ENCODE data around the gene PTPRD. TPM values are rescaled to one million over a fixed set of nuclear protein-coding genes. Genes with fewer than 3 reads are reported as not detected.

Gene PTPRD
- total RNA-seq, 1 experiment from 2014 or later: not detected

DNA sequence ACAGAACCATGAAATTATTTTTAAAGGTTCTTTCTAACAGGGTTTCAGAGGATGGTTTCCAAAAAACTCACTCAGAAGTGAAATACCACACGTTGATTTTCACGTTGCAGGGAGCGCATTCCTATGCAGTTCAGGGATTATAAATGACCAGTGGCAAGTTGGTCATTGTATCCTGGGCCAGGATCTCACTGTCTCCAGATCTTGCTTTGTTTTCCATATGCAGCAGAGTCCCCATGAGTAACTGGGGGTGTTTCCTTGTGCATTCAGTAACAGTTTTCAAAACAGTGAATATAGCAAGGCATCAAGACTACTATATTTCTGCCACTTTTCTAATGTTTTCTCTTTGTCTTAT lies 1748.3 kb downstream of the PTPRD start:
- ATAC-seq (no peak), DNase-seq (ENCODE audit: low read depth, low spot score) (no peak)
- TF ChIP-seq TCF7L2 (IDR thresholded peaks at IDR 0.05; ENCODE audit: low read depth, low read length) (no peak), POLR2AphosphoS5 (IDR thresholded peaks at IDR 0.05; ENCODE audit: low read depth, low read length) (no peak)
- intact Hi-C loops (cut with micrococcal nuclease; ENCODE audit: unreplicated experiment): no loop called here
- no peaks in the 10 kb centered on the region for H3K36me3 ChIP-seq (ENCODE audit: control insufficient read depth, insufficient read depth, low read length)
- H3K9me3 ChIP-seq (ENCODE audit: control insufficient read depth, insufficient read depth, low read depth, low read length): no peaks in the 10 kb centered on the region
- BruUV-seq (replicated peaks): no TSS peak
- H3K27ac ChIP-seq (ENCODE audit: low read length): no peak overlapping the region
- no peak overlapping the region for H3K4me3 ChIP-seq (ENCODE audit: low read depth in 2 of 2, low read length in 2 of 2)
- POLR2A ChIA-PET: no interaction called here
- H3K27me3 ChIP-seq (ENCODE audit: control insufficient read depth, insufficient read depth, low read length): no peaks in the 10 kb centered on the region
- CTCF ChIA-PET: no interaction called here
- in situ Hi-C loops (cut with HindIII; ENCODE audit: low pct_unique_long_range_greater_than_20kb, low sequenced_read_pairs): no loop called here
- H3K4me1 ChIP-seq (ENCODE audit: control insufficient read depth, insufficient read depth, low read length): no peaks in the 10 kb centered on the region

DNA sequence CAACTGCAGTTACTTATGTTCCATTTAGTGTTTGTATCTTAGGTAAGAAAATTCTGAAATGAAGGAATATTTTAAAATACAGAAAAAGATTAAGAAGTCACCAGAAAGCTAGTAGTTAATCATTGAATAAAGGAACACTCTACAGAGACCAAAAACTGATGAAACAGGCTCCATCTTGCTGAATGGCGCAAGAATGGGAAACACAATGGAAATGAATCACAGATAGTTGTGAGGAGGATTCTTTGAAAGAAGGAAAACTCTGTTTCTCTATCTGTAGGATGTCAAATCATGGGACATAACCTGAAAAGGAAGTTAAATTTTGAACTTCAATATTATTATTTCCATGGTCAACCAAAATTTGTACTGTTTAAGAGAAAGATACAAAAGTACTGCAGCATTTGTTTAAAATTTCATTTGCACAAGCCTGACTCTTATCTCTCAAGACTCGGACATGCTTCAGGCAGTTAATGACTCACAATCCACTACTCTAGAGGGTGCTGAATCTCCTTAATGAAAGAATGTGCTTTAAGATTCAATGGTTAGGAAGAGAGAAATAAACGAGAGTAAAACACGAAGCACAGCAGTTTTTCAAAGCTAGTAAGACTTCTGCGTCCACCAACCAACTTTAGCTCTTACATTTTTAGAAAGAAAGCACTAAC lies 1748.8 kb downstream of the PTPRD start:
- no TSS peak for BruUV-seq (replicated peaks)
- in situ Hi-C loops (cut with HindIII; ENCODE audit: low pct_unique_long_range_greater_than_20kb, low sequenced_read_pairs): no loop called here
- Histone ChIP-seq H3K9me3 (ENCODE audit: control insufficient read depth, insufficient read depth, low read depth, low read length) (no peaks in the 10 kb centered on the region), H3K27ac (ENCODE audit: low read length) (no peak overlapping the region), H3K36me3 (ENCODE audit: control insufficient read depth, insufficient read depth, low read length) (no peaks in the 10 kb centered on the region), H3K4me1 (ENCODE audit: control insufficient read depth, insufficient read depth, low read length) (no peaks in the 10 kb centered on the region), H3K4me3 (ENCODE audit: low read depth in 2 of 2, low read length in 2 of 2) (no peak overlapping the region), H3K27me3 (ENCODE audit: control insufficient read depth, insufficient read depth, low read length) (no peaks in the 10 kb centered on the region)
- ChIA-PET CTCF (no interaction called here), POLR2A (no interaction called here)
- DNase-seq (ENCODE audit: low read depth, low spot score): no peak
- intact Hi-C loops (cut with micrococcal nuclease; ENCODE audit: unreplicated experiment): no loop called here
- ATAC-seq: no peak
- TF ChIP-seq POLR2AphosphoS5 (IDR thresholded peaks at IDR 0.05; ENCODE audit: low read depth, low read length) (no peak), TCF7L2 (IDR thresholded peaks at IDR 0.05; ENCODE audit: low read depth, low read length) (no peak), REST (IDR thresholded peaks at IDR 0.05; ENCODE audit: insufficient read depth in 1 of 2, low read depth in 2 of 2, low read length in 1 of 2) (no peak), SIN3A (IDR thresholded peaks at IDR 0.05; ENCODE audit: borderline replicate concordance, insufficient read depth, low read depth, low read length) (no peak)
- TF ChIP-seq, protein P1, sequence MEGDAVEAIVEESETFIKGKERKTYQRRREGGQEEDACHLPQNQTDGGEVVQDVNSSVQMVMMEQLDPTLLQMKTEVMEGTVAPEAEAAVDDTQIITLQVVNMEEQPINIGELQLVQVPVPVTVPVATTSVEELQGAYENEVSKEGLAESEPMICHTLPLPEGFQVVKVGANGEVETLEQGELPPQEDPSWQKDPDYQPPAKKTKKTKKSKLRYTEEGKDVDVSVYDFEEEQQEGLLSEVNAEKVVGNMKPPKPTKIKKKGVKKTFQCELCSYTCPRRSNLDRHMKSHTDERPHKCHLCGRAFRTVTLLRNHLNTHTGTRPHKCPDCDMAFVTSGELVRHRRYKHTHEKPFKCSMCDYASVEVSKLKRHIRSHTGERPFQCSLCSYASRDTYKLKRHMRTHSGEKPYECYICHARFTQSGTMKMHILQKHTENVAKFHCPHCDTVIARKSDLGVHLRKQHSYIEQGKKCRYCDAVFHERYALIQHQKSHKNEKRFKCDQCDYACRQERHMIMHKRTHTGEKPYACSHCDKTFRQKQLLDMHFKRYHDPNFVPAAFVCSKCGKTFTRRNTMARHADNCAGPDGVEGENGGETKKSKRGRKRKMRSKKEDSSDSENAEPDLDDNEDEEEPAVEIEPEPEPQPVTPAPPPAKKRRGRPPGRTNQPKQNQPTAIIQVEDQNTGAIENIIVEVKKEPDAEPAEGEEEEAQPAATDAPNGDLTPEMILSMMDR (IDR thresholded peaks at IDR 0.05): no peak

- POLR2A ChIA-PET: no interaction called here
- CTCF ChIA-PET: no interaction called here
- no peak for DNase-seq (ENCODE audit: low read depth, low spot score)
- H3K9me3 ChIP-seq (ENCODE audit: control insufficient read depth, insufficient read depth, low read depth, low read length): no peaks in the 10 kb centered on the region
- in situ Hi-C loops (cut with HindIII; ENCODE audit: low pct_unique_long_range_greater_than_20kb, low sequenced_read_pairs): no loop called here
- no peaks in the 10 kb centered on the region for H3K27me3 ChIP-seq (ENCODE audit: control insufficient read depth, insufficient read depth, low read length)
- no peaks in the 10 kb centered on the region for H3K36me3 ChIP-seq (ENCODE audit: control insufficient read depth, insufficient read depth, low read length)
- ATAC-seq: no peak
- TF ChIP-seq POLR2AphosphoS5 (IDR thresholded peaks at IDR 0.05; ENCODE audit: low read depth, low read length): no peak
- no peak for TF ChIP-seq TCF7L2 (IDR thresholded peaks at IDR 0.05; ENCODE audit: low read depth, low read length)
- no peak for TF ChIP-seq REST (IDR thresholded peaks at IDR 0.05; ENCODE audit: insufficient read depth in 1 of 2, low read depth in 2 of 2, low read length in 1 of 2)
- TF ChIP-seq SIN3A (IDR thresholded peaks at IDR 0.05; ENCODE audit: borderline replicate concordance, insufficient read depth, low read depth, low read length): no peak
- no TSS peak for BruUV-seq (replicated peaks)
- no peaks in the 10 kb centered on the region for H3K4me1 ChIP-seq (ENCODE audit: control insufficient read depth, insufficient read depth, low read length)
- no peak overlapping the region for H3K4me3 ChIP-seq (ENCODE audit: low read depth in 2 of 2, low read length in 2 of 2)
- intact Hi-C loops (cut with micrococcal nuclease; ENCODE audit: unreplicated experiment): no loop called here
- no peak overlapping the region for H3K27ac ChIP-seq (ENCODE audit: low read length)
Measured at GRCh38 chr9:8863069-8863468, 1749.7 kb downstream of the PTPRD start.
